Prostate gland (tissue), 2 donors: ENCODE data around the gene ITGB7. TPM values are rescaled to one million over a fixed set of nuclear protein-coding genes. Genes with fewer than 3 reads are reported as not detected.
A peak's percentile ranks its signal among the peaks of the same experiment; 100 is the strongest.

Experiments used
- DNase-seq: peaks from one replicate; pipeline ENCODE4 v3.0.0-alpha.2; 2019; ENCODE audit warnings: low spot score
- H3K27ac ChIP-seq, 2 donors: fragments of 200-600 bp; sonication (generic); 2 replicates each; pipeline ENCODE4 v1.5.1; 2017 to 2019
- H3K27me3 ChIP-seq: fragments of 200-600 bp; sonication (generic); replicated peaks from 2 replicates; pipeline ENCODE4 v1.5.1; 2019; ENCODE audit not compliant: insufficient read depth
- H3K36me3 ChIP-seq, 2 donors: fragments of 200-600 bp; sonication (generic); 1 replicate in 1 of 2; 2 replicates in 1 of 2; pipeline versions ENCODE4 v1.5.1 to v1.8.1; 2017 to 2019
- H3K4me1 ChIP-seq: fragments of 200-600 bp; sonication (generic); replicated peaks from 2 replicates; pipeline ENCODE4 v1.5.1; 2019
- H3K4me3 ChIP-seq, 2 donors: fragments of 200-600 bp; sonication (generic); 2 replicates each; pipeline ENCODE4 v1.5.1; 2017 to 2019
- H3K9me3 ChIP-seq: fragments of 200-600 bp; sonication (generic); 2 replicates; pipeline ENCODE4 v1.5.1; 2017
- POLR2A ChIP-seq: fragments of 450-650 bp; IDR thresholded peaks from one replicate; pipeline ENCODE4 v1.6.1; 2016; ENCODE audit warnings: antibody characterized with exemption, mild to moderate bottlenecking
- POLR2AphosphoS5 ChIP-seq: sonication (generic); formaldehyde crosslinking; IDR thresholded peaks from one replicate; pipeline ENCODE4 v1.6.1; 2017; ENCODE audit warnings: antibody characterized with exemption
- WGBS: methylation state at CpG from one replicate; pipeline ENCODE4 v1.1.5; 2018; 5-methylcytosine and 5-hydroxymethylcytosine counted together
- intact Hi-C: fragments of 100-400 bp; cut with DNase I; formaldehyde crosslinking; loops from one replicate; pipeline ENCODE4 v1.14.2; 2022
- total RNA-seq, 2 donors: library from RNA; depleted of rRNA; stranded (reverse); fragments of >200 nt; gene quantifications; one replicate each; pipeline ENCODE4 v1.1.0, GENCODE V29; 2016
- TF ChIP-seq, protein P1 (sequence below), 4 experiments: fragments of 200-600 bp in 2 of 4; fragments of 450-650 bp in 2 of 4; sonication (generic) in 2 of 4; IDR thresholded peaks; 1 replicate in 3 of 4; 2 replicates in 1 of 4; pipeline ENCODE4 v1.5.1; 2016 to 2019; ENCODE audit warnings: antibody characterized with exemption in 4 of 4, mild to moderate bottlenecking in 2 of 4, moderate library complexity in 2 of 4

ITGB7 gene
- total RNA-seq, 2 donors from 2014 or later = 1.2 to 1.7 TPM

DNA sequence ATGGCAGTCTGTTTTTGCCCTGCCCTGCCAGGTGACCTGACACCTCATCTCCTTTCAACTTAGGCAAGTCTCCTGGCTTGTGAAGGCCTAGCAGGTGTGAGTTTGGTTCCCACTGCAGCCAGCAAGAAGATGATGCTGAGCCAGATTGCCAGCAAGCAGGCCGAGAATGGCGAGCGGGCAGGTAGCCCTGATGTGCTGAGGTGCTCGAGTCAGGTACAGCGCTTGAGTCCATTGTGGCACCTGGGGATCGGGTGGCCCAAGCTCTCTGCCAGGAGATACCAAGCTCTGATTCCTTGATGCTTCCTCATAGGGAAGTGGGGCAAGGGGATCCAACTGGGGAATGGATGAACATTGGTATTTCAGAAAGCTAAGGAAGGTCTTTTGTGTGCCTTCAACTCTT, 22.2 kb downstream of the ITGB7 start:
- Histone ChIP-seq H3K27ac (no peak overlapping the region), H3K4me1 (peaks cover 11% of the 10 kb centered on the region), H3K4me3 (no peak overlapping the region), H3K27me3 (no peaks in the 10 kb centered on the region), H3K36me3 (peaks cover 19 to 20% of the 10 kb centered on the region in 2 donors), H3K9me3 (no peaks in the 10 kb centered on the region)
- WGBS = 89% methylated on average over 6 of the region's 6 CpGs
- intact Hi-C loops = no loop called here
- TF ChIP-seq POLR2AphosphoS5 (no peak), POLR2A (no peak)
- TF ChIP-seq, protein P1, sequence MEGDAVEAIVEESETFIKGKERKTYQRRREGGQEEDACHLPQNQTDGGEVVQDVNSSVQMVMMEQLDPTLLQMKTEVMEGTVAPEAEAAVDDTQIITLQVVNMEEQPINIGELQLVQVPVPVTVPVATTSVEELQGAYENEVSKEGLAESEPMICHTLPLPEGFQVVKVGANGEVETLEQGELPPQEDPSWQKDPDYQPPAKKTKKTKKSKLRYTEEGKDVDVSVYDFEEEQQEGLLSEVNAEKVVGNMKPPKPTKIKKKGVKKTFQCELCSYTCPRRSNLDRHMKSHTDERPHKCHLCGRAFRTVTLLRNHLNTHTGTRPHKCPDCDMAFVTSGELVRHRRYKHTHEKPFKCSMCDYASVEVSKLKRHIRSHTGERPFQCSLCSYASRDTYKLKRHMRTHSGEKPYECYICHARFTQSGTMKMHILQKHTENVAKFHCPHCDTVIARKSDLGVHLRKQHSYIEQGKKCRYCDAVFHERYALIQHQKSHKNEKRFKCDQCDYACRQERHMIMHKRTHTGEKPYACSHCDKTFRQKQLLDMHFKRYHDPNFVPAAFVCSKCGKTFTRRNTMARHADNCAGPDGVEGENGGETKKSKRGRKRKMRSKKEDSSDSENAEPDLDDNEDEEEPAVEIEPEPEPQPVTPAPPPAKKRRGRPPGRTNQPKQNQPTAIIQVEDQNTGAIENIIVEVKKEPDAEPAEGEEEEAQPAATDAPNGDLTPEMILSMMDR (IDR thresholded peaks at IDR 0.05) = no peak
- no peak for DNase-seq

DNA sequence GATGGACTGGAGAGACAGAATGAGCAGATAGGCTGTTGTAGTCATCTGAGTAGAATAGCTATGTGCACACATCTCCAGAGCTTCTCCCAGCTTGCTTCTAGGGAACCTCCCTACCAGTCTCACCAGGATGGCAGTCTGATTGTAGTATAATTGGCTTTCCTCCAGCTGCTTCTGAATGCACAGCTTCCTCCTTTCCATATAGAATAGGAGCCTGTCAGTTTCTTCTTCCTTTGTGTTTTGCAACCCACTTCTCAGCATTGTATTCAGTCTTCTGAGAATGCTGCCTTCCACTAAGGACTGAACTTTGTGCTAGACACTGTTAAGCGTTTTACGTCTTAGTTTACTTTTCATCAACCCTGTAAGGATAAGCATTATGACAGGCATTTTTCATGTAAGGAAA, 24.1 kb downstream of the ITGB7 start:
- H3K9me3 ChIP-seq = no peaks in the 10 kb centered on the region
- TF ChIP-seq, protein P1 (IDR thresholded peaks at IDR 0.05) = no peak
- TF ChIP-seq POLR2AphosphoS5 = no peak
- TF ChIP-seq POLR2A = no peak
- H3K4me3 ChIP-seq = peak overlapping the region in 1 of 2 donors; percentile 5
- peaks cover 19 to 20% of the 10 kb centered on the region in 2 donors for H3K36me3 ChIP-seq
- peaks cover 11% of the 10 kb centered on the region for H3K4me1 ChIP-seq
- intact Hi-C loops = no loop called here
- H3K27me3 ChIP-seq = no peaks in the 10 kb centered on the region
- WGBS = 23% methylated on average over 2 of the region's 2 CpGs
- no peak for DNase-seq
- H3K27ac ChIP-seq = no peak overlapping the region

GRCh38 chr12:53181935-53182334, 25.1 kb downstream of the ITGB7 start:
- Histone ChIP-seq H3K9me3 (no peaks in the 10 kb centered on the region), H3K27ac (peak overlapping the region in 1 of 2 donors; percentile 97), H3K4me1 (peaks cover 11% of the 10 kb centered on the region), H3K27me3 (no peaks in the 10 kb centered on the region), H3K36me3 (peaks cover 11 to 12% of the 10 kb centered on the region in 2 donors), H3K4me3 (peak overlapping the region in 1 of 2 donors; percentile 79)
- intact Hi-C loops = no loop called here
- 32% methylated on average over 2 of the region's 2 CpGs for WGBS
- DNase-seq = no peak
- no peak for TF ChIP-seq POLR2AphosphoS5
- no peak for TF ChIP-seq POLR2A
- TF ChIP-seq, protein P1 (IDR thresholded peaks at IDR 0.05) = no peak

DNA sequence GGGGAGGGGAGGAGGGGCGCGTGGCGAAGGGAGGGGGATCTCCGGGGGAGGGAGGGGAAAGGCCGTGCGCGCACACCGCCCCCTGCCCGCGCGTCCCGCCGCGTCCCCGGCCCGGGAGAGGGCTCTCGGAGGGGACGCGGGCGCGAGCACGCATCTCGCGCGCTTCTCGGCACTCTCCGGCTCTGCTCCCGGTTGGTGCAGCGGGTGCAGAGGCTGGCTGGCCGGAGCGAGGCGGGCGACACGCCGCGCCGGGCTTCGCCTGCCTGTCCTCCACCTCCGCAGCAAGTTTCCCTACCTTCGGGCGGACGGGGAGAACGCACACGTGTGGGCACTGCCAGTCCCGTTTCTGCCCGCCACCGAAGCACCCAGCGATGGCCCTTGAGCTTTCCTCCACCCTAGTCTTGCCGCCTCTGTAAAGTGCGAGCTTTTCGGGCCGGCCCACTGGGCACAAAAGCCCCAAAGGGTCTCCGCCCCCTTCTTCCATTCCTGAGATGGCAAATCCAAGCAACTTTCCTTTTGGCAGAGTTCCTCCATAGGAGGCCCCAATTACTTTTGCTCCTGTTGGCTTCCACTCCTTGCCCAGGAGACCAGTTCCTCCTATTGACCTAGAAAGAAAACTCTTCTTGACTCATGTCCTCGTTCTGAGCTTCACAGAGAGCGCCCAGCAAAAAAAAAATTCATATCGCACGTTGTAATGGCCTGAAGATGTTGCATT, 26.0 kb downstream of the ITGB7 start:
- WGBS = under 1% methylated on average over 50 of the region's 57 CpGs
- intact Hi-C loops = no loop called here
- Histone ChIP-seq H3K36me3 (peaks cover 5 to 11% of the 10 kb centered on the region in 2 donors), H3K27ac (peak overlapping the region; percentile 96 to 97), H3K4me1 (peaks cover 11% of the 10 kb centered on the region), H3K27me3 (no peaks in the 10 kb centered on the region), H3K4me3 (peak overlapping the region; percentile 76 to 79), H3K9me3 (no peaks in the 10 kb centered on the region)
- peak; percentile 65 for DNase-seq
- TF ChIP-seq, protein P1 (IDR thresholded peaks at IDR 0.05) = no peak
- TF ChIP-seq POLR2A = no peak
- peak; percentile 21 for TF ChIP-seq POLR2AphosphoS5
